ENCODE data around the gene NDUFA7.
"Not testable (repeated sequence)": the region's sequence is repeated elsewhere in the genome, so short reads cannot be mapped to it uniquely, and the experiment has no call there.

The NDUFA7 gene

GRCh38 chr19:8321067-8321985, at the start of gene NDUFA7, which contains the start of gene RPS28:
NDUFA7 (minus strand) TSS chr19:8321375; CDS start chr19:8321358, 17 bp downstream.
RPS28 (plus strand) TSS chr19:8321496; CDS start chr19:8321531, 35 bp downstream.
- DNase-seq: peak; percentile 9 to 64

GRCh38 chr19:8370176-8371010, 49.2 kb upstream of the NDUFA7 start:
- DNase-seq: no peak

- no peak for DNase-seq
These were observed 46.3 kb upstream of the NDUFA7 start for GRCh38 chr19:8367327-8368001.

- no peak for DNase-seq
These were observed 45.8 kb upstream of the NDUFA7 start for GRCh38 chr19:8366961-8367326.

GRCh38 chr19:8366121-8366581, 45.0 kb upstream of the NDUFA7 start:
- no peak for DNase-seq

GRCh38 chr19:8363803-8364771, 42.9 kb upstream of the NDUFA7 start, which contains the start of gene ANGPTL4:
ANGPTL4 (plus strand) TSS chr19:8364155; CDS start chr19:8364322, 167 bp downstream.
- DNase-seq: no peak

- no peak for DNase-seq
These were observed 41.0 kb upstream of the NDUFA7 start for GRCh38 chr19:8361921-8362793.

- DNase-seq: no peak
These were observed 39.0 kb upstream of the NDUFA7 start for GRCh38 chr19:8360196-8360595.

GRCh38 chr19:8358948-8359347, 37.8 kb upstream of the NDUFA7 start:
- DNase-seq: no peak

GRCh38 chr19:8357007-8357521, 35.9 kb upstream of the NDUFA7 start:
- no peak for DNase-seq

- DNase-seq: no peak
These were observed 34.6 kb upstream of the NDUFA7 start for GRCh38 chr19:8355631-8356402.

- not testable (repeated sequence) for DNase-seq
These were observed 31.7 kb upstream of the NDUFA7 start for GRCh38 chr19:8352845-8353244.

- no peak for DNase-seq
These were observed 31.1 kb upstream of the NDUFA7 start for GRCh38 chr19:8352134-8352827.

GRCh38 chr19:8349629-8350372, 28.6 kb upstream of the NDUFA7 start:
- not testable (repeated sequence) for DNase-seq

GRCh38 chr19:8343483-8343844, 22.3 kb upstream of the NDUFA7 start:
- DNase-seq: no peak

GRCh38 chr19:8342684-8343482, 21.7 kb upstream of the NDUFA7 start, which contains the start of gene KANK3:
KANK3 (minus strand) TSS chr19:8343262; CDS start chr19:8337828, 5,434 bp downstream.
- DNase-seq: no peak

GRCh38 chr19:8342316-8342683, 21.1 kb upstream of the NDUFA7 start:
- no peak for DNase-seq

Measured in cerebellar nuclear complex (tissue), 1 donor.